Endothelial cell of umbilical vein (primary cell): ENCODE results near the gene KAT14. TPM values are rescaled to one million over a fixed set of nuclear protein-coding genes. Genes with fewer than 3 reads are reported as not detected.
"Not testable (repeated sequence)": the region's sequence is repeated elsewhere in the genome, so short reads cannot be mapped to it uniquely, and the experiment has no call there.

Experiments used
- BruUV-seq: library from RNA; stranded (reverse); fragments of 400-500 nt; replicated peaks from 2 replicates; lab custom pipeline; 2021; lab: Mats Ljungman, UMichigan
- CTCF ChIA-PET: fragments of 300-600, 350-600 bp; sonication (Branson Sonifier 250); formaldehyde crosslinking; loops from one replicate; lab custom pipeline; 2021; ENCODE audit warnings: antibody characterized with exemption, inconsistent platforms; lab: Charles Lee
- POLR2A ChIA-PET: fragments of 300-600, 350-600 bp; sonication (Branson Sonifier 250); formaldehyde crosslinking; loops from one replicate; lab custom pipeline; 2021; ENCODE audit warnings: antibody characterized with exemption, inconsistent platforms; lab: Charles Lee
- DNase-seq: peaks from one replicate; pipeline ENCODE4 v3.0.0-alpha.2; 2011; ENCODE audit warnings: low read depth, low spot score
- FAIRE-seq: peaks from 2 replicates; lab custom pipeline; 2011; peaks lifted over from hg19 to GRCh38; lab: Jason Lieb, UNC
- H2AFZ ChIP-seq: 2 replicates; pipeline ENCODE4 v1.6.0; 2012; ENCODE audit warnings: low read depth, low read length, control low read depth, inconsistent platforms
- H3K27ac ChIP-seq: 2 replicates; pipeline ENCODE4 v1.5.1; 2011; ENCODE audit warnings: low read depth, mild to moderate bottlenecking, control low read depth, low read length, moderate library complexity; ENCODE audit not compliant: insufficient read depth
- H3K27me3 ChIP-seq, 2 experiments: 2 replicates each; pipeline versions ENCODE4 v1.6.0 to v1.6.1; 2011; ENCODE audit warnings: low read length in 2 of 2, mixed read lengths in 1 of 2; ENCODE audit not compliant: control insufficient read depth in 2 of 2, insufficient read depth in 2 of 2
- H3K36me3 ChIP-seq, 2 experiments: 2 replicates in 1 of 2; 3 replicates in 1 of 2; pipeline ENCODE4 v1.5.1; 2011; ENCODE audit warnings: low read length in 2 of 2, mild to moderate bottlenecking in 1 of 2, moderate library complexity in 1 of 2; ENCODE audit not compliant: control insufficient read depth in 2 of 2, insufficient read depth in 2 of 2; ENCODE audit errors: extremely low read depth in 1 of 2
- H3K4me1 ChIP-seq: 3 replicates; pipeline ENCODE4 v1.5.1; 2011; ENCODE audit warnings: mild to moderate bottlenecking, low read length; ENCODE audit not compliant: control insufficient read depth, insufficient read depth; ENCODE audit errors: extremely low read depth
- H3K4me2 ChIP-seq: 2 replicates; pipeline ENCODE4 v1.6.1; 2011; ENCODE audit warnings: low read length, control low read depth, mixed read lengths; ENCODE audit not compliant: insufficient read depth
- H3K4me3 ChIP-seq, 3 experiments: fragments of 200-600 bp in 1 of 3; sonication (generic), shearing (Covaris generic) in 1 of 3; replicated peaks in 1 of 3; 2 replicates each; pipeline ENCODE4 v1.5.1; 2011 to 2016; ENCODE audit warnings: control low read depth in 3 of 3, low read length in 3 of 3, mild to moderate bottlenecking in 2 of 3, inconsistent platforms in 1 of 3, low read depth in 1 of 3, moderate library complexity in 1 of 3; ENCODE audit not compliant: insufficient read depth in 1 of 3
- H3K79me2 ChIP-seq: 2 replicates; pipeline ENCODE4 v1.6.0; 2012; ENCODE audit warnings: low read length, inconsistent platforms; ENCODE audit not compliant: control insufficient read depth, insufficient read depth
- H3K9ac ChIP-seq: replicated peaks from 2 replicates; pipeline ENCODE3; 2011; ENCODE audit warnings: low read length, control low read depth; ENCODE audit not compliant: insufficient read depth; ENCODE audit errors: extremely low read depth
- H3K9me1 ChIP-seq: replicated peaks from 3 replicates; pipeline ENCODE4 v1.6.0; 2011; ENCODE audit warnings: mild to moderate bottlenecking, low read length; ENCODE audit not compliant: control insufficient read depth, insufficient read depth; ENCODE audit errors: extremely low read depth
- H3K9me3 ChIP-seq: replicated peaks from 2 replicates; pipeline ENCODE4 v1.5.1; 2012; ENCODE audit warnings: low read length, inconsistent platforms; ENCODE audit not compliant: control insufficient read depth, insufficient read depth
- H4K20me1 ChIP-seq: replicated peaks from 2 replicates; pipeline ENCODE3; 2011; ENCODE audit warnings: mild to moderate bottlenecking, low read length; ENCODE audit not compliant: control insufficient read depth, insufficient read depth; ENCODE audit errors: extremely low read depth
- CTCF ChIP-seq, 2 donors: IDR thresholded peaks; 1 replicate in 1 of 2; 2 replicates in 1 of 2; pipeline ENCODE4 v1.5.1; 2011; ENCODE audit warnings: low read length in 2 of 2, mild to moderate bottlenecking in 2 of 2, moderate library complexity in 2 of 2, control low read depth in 1 of 2, inconsistent platforms in 1 of 2, low read depth in 1 of 2; ENCODE audit not compliant: insufficient read depth in 1 of 2; ENCODE audit errors: extremely low read depth in 1 of 2
- EZH2 ChIP-seq: IDR thresholded peaks from 2 replicates; pipeline ENCODE4 v1.6.1; 2012; ENCODE audit warnings: borderline replicate concordance, low read depth, mild to moderate bottlenecking, moderate library complexity, low read length, inconsistent platforms; ENCODE audit not compliant: severe bottlenecking
- FOS ChIP-seq: IDR thresholded peaks from 2 replicates; pipeline ENCODE4 v1.6.1; 2011; ENCODE audit warnings: mild to moderate bottlenecking, low read length, moderate library complexity, borderline replicate concordance; ENCODE audit not compliant: insufficient read depth
- GATA2 ChIP-seq: IDR thresholded peaks from 2 replicates; pipeline ENCODE4 v1.7.0; 2011; ENCODE audit warnings: low read depth, mild to moderate bottlenecking, moderate library complexity, mixed read lengths, low read length; ENCODE audit not compliant: insufficient read length, insufficient read depth
- MAX ChIP-seq: IDR thresholded peaks from 2 replicates; pipeline ENCODE4 v1.6.1; 2011; ENCODE audit not compliant: insufficient read depth, insufficient read length
- MYC ChIP-seq: IDR thresholded peaks from one replicate; pipeline ENCODE4 v1.6.1; 2011; ENCODE audit warnings: mild to moderate bottlenecking, low read depth, low read length
- POLR2A ChIP-seq: IDR thresholded peaks from 2 replicates; pipeline ENCODE4 v1.6.1; 2012; ENCODE audit warnings: low read depth, mild to moderate bottlenecking, control low read depth, low read length
- POLR2AphosphoS5 ChIP-seq: IDR thresholded peaks from 2 replicates; pipeline ENCODE4 v1.6.1; 2012; ENCODE audit warnings: low read depth, mild to moderate bottlenecking, control low read depth, low read length, moderate library complexity; ENCODE audit not compliant: insufficient read depth
- dilution Hi-C: fragments of 300-500 bp; cut with MboI; formaldehyde crosslinking; loops from one replicate; pipeline ENCODE4 v1.15.0; 2019; ENCODE audit warnings: low sequenced_read_pairs; ENCODE audit not compliant: extremely low pct_ligation_motif_present
- intact Hi-C: fragments of 100-400 bp; cut with micrococcal nuclease; formaldehyde crosslinking; loops from one replicate; pipeline ENCODE4 v1.10.0; 2022
- polyA plus RNA-seq, 4 experiments: library from polyadenylated mRNA; depleted of rRNA in 3 of 4; stranded (reverse) in 3 of 4; unstranded in 1 of 4; fragments of >200 nt; gene quantifications; 2 replicates each; pipeline versions ENCODE4 v1.2.1 to v1.2.3, GENCODE V29; 2011 to 2012; ENCODE audit warnings: missing spikeins in 1 of 4
- total RNA-seq: library from RNA; stranded (reverse); gene quantifications from 2 replicates; pipeline ENCODE4 v1.2.3, GENCODE V29; 2021

KAT14 gene
- total and polyA plus RNA-seq, 2 donors (not counting 3 experiments of a cell fraction or from before 2014, with no cell fraction given), result 6.7 to 11.7 TPM

- FAIRE-seq, result no peak
- ChIA-PET POLR2A (no interaction called here), CTCF (no interaction called here)
- Histone ChIP-seq H3K36me3 (no peaks in the 10 kb centered on the region), H3K9me3 (no peaks in the 10 kb centered on the region), H3K4me1 (no peaks in the 10 kb centered on the region), H3K27me3 (peaks cover 0 to 2% of the 10 kb centered on the region in 2 experiments), H3K9me1 (no peaks in the 10 kb centered on the region), H3K79me2 (no peaks in the 10 kb centered on the region), H3K4me3 (no peak overlapping the region), H3K27ac (no peak overlapping the region), H2AFZ (no peak overlapping the region), H3K4me2 (no peak overlapping the region), H3K9ac (no peak overlapping the region), H4K20me1 (no peaks in the 10 kb centered on the region)
- TF ChIP-seq POLR2AphosphoS5 (no peak), GATA2 (no peak), CTCF (IDR thresholded peaks at IDR 0.05; ENCODE audit: extremely low read depth in 1 of 2, insufficient read depth in 1 of 2, low read depth in 1 of 2, low read length in 2 of 2) (no peak), EZH2 (no peak), MYC (no peak), MAX (no peak), POLR2A (no peak), FOS (no peak)
- intact Hi-C loops, result no loop called here
- no peak for DNase-seq
- dilution Hi-C loops, result no loop called here
- BruUV-seq, result no TSS peak
Observed at GRCh38 chr20:18202966-18203365, 65.3 kb downstream of the KAT14 start.

- H4K20me1 ChIP-seq, DNase-seq, H3K79me2 ChIP-seq, H3K27me3 ChIP-seq, H3K36me3 ChIP-seq, H3K4me2 ChIP-seq, H3K9me3 ChIP-seq, dilution Hi-C loops, intact Hi-C loops, BruUV-seq, H3K4me3 ChIP-seq, H3K27ac ChIP-seq, FAIRE-seq, H3K9me1 ChIP-seq, H2AFZ ChIP-seq, H3K9ac ChIP-seq, H3K4me1 ChIP-seq: not testable (repeated sequence)
- CTCF ChIA-PET, result interaction anchor here (2.2 kb wide), 1 partner anchor 15 kb away, joined by 4 read pairs; no protein-coding TSS in a partner anchor
- POLR2A ChIA-PET, result interaction anchor here (0.7 kb wide), 1 partner anchor 19 kb away, joined by 9 read pairs; no protein-coding TSS in a partner anchor
Observed at GRCh38 chr20:18203700-18204099, 66.0 kb downstream of the KAT14 start.
